ENCODE results near the gene TSPEAR. TPM values are rescaled to one million over a fixed set of nuclear protein-coding genes. Genes with fewer than 3 reads are reported as not detected.

The TSPEAR gene
- total and polyA plus RNA-seq, 11 donors: 0.01 to 2.6 (median 0.71) TPM; not detected in 2

DNA sequence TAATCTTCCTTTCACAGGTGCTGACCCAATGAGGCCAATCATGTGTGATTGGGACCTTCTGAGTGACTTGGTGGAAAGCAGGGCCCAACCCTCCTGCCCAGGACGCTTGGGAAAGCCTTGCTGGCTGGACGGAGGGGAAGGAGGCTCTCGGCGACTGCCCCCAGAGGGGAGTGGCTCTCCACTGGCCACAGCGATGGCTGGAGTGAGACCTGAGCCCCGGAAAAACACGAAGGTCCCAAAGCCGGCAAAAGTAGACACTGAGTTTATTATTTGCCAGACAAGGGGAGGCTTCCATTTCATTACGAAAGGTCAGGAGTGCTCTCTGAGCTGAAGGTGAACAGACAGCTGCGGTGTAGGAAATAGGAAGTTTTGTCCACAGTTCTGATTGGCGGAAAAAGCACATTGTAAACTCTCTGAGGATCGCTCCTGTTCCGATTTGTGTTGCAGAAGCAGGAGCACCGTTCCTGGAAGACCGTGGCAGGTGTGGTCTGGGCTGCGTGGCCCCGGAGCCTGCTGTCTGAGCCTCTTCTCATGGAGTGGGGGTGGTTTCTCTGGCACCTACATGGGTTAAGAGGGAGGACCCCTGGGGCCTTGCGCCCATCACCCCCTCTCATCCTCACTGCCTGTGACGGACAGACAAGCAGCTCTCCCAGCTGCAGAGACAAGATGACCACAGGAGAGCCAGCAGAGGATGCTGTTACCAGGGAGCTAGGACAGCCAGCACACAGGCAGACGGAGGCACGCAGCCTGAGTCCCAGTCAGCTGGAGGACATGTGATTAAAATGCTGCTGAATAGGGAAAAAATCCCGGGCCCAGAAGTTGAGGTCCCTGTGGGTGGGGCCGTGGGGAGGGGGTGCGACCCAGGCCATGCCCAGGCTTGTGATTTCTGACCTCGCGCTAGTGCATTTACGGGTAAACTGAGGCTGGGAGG is 212.8 kb downstream of the TSPEAR start:
- DNase-seq (peak in 2 of 5 donors; percentile 18 to 42), ATAC-seq (no peak)
- Histone ChIP-seq H3K36me3 (no peaks in the 10 kb centered on the region), H3K27me3 (peaks cover 0 to 25% (median 0%) of the 10 kb centered on the region in 9 donors), H3K4me3 (no peak overlapping the region), H3K4me1 (peaks cover 0 to 34% (median 9%) of the 10 kb centered on the region in 12 donors), H3K9me3 (peaks cover 0 to 4% (median 0%) of the 10 kb centered on the region in 12 donors), H3K27ac (no peak overlapping the region)
- 72 to 78% (median 77%) methylated on average over 26 to 27 of the region's 27 CpGs for WGBS, 4 donors
- TF ChIP-seq, protein P1, sequence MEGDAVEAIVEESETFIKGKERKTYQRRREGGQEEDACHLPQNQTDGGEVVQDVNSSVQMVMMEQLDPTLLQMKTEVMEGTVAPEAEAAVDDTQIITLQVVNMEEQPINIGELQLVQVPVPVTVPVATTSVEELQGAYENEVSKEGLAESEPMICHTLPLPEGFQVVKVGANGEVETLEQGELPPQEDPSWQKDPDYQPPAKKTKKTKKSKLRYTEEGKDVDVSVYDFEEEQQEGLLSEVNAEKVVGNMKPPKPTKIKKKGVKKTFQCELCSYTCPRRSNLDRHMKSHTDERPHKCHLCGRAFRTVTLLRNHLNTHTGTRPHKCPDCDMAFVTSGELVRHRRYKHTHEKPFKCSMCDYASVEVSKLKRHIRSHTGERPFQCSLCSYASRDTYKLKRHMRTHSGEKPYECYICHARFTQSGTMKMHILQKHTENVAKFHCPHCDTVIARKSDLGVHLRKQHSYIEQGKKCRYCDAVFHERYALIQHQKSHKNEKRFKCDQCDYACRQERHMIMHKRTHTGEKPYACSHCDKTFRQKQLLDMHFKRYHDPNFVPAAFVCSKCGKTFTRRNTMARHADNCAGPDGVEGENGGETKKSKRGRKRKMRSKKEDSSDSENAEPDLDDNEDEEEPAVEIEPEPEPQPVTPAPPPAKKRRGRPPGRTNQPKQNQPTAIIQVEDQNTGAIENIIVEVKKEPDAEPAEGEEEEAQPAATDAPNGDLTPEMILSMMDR (IDR thresholded peaks at IDR 0.05): no peak
- no peak for TF ChIP-seq POLR2A (IDR thresholded peaks at IDR 0.05)
- intact Hi-C loops (cut with DNase I): no loop called here

DNA sequence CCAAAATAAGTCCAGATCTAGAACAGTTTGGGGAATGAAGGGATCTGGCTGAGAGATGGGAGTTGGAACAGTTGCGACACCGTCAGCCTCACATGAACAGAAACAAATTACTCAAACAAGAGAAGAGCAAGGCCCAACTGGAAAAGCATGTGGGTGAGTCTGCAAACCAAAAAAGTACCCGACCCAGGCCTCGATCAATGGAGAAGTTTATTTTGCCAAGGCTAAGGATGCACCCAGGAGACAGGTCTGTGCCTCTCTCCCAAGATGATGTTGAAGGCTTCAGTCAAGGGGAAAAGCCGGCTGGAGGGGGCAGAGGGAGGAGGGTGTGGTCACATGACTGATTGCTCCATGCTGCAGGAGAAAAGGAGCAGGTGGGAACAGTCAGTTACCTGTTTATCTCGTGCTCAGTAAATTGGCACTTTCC is 213.7 kb downstream of the TSPEAR start:
- Histone ChIP-seq H3K4me1 (peaks cover 0 to 34% (median 9%) of the 10 kb centered on the region in 12 donors), H3K27ac (peak overlapping the region in 1 of 12 donors; percentile 16), H3K36me3 (no peaks in the 10 kb centered on the region), H3K27me3 (peaks cover 0 to 25% (median 0%) of the 10 kb centered on the region in 9 donors), H3K4me3 (no peak overlapping the region), H3K9me3 (peaks cover 0 to 12% (median 4%) of the 10 kb centered on the region in 12 donors)
- TF ChIP-seq, protein P1 (IDR thresholded peaks at IDR 0.05): no peak
- no peak for TF ChIP-seq POLR2A (IDR thresholded peaks at IDR 0.05)
- DNase-seq (no peak), ATAC-seq (no peak)
- 59 to 64% (median 61%) methylated on average over 6 of the region's 6 CpGs for WGBS, 4 donors
- intact Hi-C loops (cut with DNase I): no loop called here

DNA sequence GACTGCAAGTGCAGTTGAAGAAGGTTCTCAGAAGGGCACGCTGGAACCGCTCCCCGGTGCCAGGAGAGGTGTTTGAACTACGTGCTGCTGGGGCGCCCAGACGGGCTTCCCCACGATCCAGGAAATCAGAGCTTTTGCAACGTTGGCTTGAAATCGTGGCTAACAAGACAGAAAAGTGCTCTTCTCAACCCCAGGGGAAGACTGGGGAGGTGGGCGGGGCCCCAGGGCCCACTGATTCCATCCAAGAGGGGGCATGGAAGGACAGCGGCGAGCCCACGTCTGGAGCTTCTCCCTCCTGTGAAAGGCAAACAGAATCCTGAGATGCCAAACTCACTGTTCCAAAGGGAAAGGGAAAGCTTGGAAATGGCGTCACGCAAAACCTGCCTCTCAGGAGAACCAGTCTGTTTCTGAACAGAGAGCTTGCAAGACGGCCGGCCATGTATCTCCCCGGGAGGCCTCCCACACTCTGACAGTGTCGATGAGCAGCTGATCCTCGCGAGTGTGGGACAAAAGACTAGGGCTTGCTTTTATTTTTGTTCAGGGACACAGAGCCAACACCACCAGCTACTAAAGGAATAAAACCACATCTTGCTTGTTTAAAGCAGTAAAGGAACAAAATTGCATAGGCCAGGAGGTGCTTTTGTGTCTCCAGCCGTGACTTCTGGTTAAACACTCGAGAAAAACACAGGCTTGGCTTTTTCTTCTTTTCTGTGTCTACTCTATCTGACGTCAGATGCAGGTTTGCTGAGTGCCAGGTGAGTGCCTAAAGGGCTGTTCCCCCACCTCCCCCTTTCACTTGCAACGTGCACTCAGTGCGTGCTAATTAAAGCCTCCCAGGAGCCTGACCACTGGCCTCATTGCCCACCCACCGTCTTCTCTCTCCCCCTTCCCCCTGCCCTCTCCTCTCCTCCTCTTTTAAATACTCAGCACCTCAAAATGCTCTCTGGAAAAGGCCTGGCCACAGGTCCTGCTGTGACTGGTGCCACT is 214.5 kb downstream of the TSPEAR start:
- Histone ChIP-seq H3K4me3 (peak overlapping the region in 2 of 12 donors; percentile 1 to 8), H3K27ac (peak overlapping the region in 2 of 12 donors; percentile 16 to 19), H3K27me3 (peaks cover 0 to 25% (median 0%) of the 10 kb centered on the region in 9 donors), H3K4me1 (peaks cover 0 to 34% (median 9%) of the 10 kb centered on the region in 12 donors), H3K9me3 (peaks cover 0 to 19% (median 5%) of the 10 kb centered on the region in 12 donors), H3K36me3 (no peaks in the 10 kb centered on the region)
- ATAC-seq: peak in 2 of 4 donors; percentile 24 to 25
- peak in 2 of 5 donors; percentile 21 to 62 for DNase-seq
- intact Hi-C loops (cut with DNase I): no loop called here
- WGBS, 4 donors: 35 to 40% (median 38%) methylated on average over 27 of the region's 27 CpGs
- TF ChIP-seq, protein P1 (IDR thresholded peaks at IDR 0.05): no peak
- no peak for TF ChIP-seq POLR2A (IDR thresholded peaks at IDR 0.05)
